ENCODE measurements around the gene SMIM14.

DNA sequence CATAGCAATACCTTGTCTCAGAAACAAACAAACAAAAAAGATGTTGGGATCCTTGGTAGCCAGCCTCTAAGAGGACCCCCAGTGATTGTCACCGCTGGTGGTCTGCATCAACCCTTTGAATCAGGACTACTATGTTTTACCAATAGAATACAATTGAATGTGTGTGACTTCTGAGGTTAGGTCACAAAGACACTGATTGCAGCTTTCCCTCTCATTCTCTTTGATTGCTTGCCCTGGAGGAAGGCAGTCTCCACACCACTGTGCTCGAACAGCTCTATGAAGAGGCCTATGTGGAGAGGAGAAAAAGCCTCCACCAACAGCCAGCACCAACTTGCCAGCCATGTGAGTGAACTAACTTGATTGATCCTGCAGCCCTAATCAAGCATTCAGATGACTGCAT lies 2.8 kb upstream of the SMIM14 start:
- TF ChIP-seq, protein P1, sequence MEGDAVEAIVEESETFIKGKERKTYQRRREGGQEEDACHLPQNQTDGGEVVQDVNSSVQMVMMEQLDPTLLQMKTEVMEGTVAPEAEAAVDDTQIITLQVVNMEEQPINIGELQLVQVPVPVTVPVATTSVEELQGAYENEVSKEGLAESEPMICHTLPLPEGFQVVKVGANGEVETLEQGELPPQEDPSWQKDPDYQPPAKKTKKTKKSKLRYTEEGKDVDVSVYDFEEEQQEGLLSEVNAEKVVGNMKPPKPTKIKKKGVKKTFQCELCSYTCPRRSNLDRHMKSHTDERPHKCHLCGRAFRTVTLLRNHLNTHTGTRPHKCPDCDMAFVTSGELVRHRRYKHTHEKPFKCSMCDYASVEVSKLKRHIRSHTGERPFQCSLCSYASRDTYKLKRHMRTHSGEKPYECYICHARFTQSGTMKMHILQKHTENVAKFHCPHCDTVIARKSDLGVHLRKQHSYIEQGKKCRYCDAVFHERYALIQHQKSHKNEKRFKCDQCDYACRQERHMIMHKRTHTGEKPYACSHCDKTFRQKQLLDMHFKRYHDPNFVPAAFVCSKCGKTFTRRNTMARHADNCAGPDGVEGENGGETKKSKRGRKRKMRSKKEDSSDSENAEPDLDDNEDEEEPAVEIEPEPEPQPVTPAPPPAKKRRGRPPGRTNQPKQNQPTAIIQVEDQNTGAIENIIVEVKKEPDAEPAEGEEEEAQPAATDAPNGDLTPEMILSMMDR (IDR thresholded peaks at IDR 0.05), result no peak
- TF ChIP-seq POLR2AphosphoS5 (IDR thresholded peaks at IDR 0.05; ENCODE audit: low read depth, low read length) (no peak), SIN3A (IDR thresholded peaks at IDR 0.05; ENCODE audit: borderline replicate concordance, insufficient read depth, low read depth, low read length) (no peak)
